Stimulated activated CD4-positive, alpha-beta T cell treated with anti-CD3 and anti-CD28 coated beads, Interleukin-12 subunit alpha, Interleukin-12 subunit beta, amount 100 ng/mL, for 4 hours (primary cell): ENCODE results near the gene HNRNPCL2.
"Not testable (repeated sequence)": the region's sequence is repeated elsewhere in the genome, so short reads cannot be mapped to it uniquely, and the experiment has no call there.

Source experiments
- DNase-seq: peaks from one replicate; pipeline ENCODE4 v3.0.0-alpha.2; 2020

Gene HNRNPCL2

GRCh38 chr1:13116754-13117153 lies at the start of gene HNRNPCL2:
TSS of gene HNRNPCL2 (minus strand) at chr1:13116854. CDS start at chr1:13116400, 454 bp downstream.
- not testable (repeated sequence) for DNase-seq

- DNase-seq = not testable (repeated sequence)
These were observed 48.9 kb upstream of the HNRNPCL2 start, which contains the start of gene HNRNPCL4 for GRCh38 chr1:13165531-13165930. TSS of gene HNRNPCL4 (minus strand) at chr1:13165631. CDS start at chr1:13165467, 164 bp downstream.

- not testable (repeated sequence) for DNase-seq
These were observed 39.3 kb upstream of the HNRNPCL2 start, which contains the start of gene PRAMEF26 for GRCh38 chr1:13155909-13156308. TSS of gene PRAMEF26 (minus strand) at chr1:13156009. CDS start at chr1:13153095, 2,914 bp downstream.

- DNase-seq = not testable (repeated sequence)
These were observed 46.2 kb downstream of the HNRNPCL2 start, which contains the start of gene PRAMEF25 for GRCh38 chr1:13070474-13070873. TSS of gene PRAMEF25 (plus strand) at chr1:13070774. CDS start at chr1:13073694, 2,920 bp downstream.
